Measurements from ENCODE around the gene LRRN2.

LRRN2 gene

DNA sequence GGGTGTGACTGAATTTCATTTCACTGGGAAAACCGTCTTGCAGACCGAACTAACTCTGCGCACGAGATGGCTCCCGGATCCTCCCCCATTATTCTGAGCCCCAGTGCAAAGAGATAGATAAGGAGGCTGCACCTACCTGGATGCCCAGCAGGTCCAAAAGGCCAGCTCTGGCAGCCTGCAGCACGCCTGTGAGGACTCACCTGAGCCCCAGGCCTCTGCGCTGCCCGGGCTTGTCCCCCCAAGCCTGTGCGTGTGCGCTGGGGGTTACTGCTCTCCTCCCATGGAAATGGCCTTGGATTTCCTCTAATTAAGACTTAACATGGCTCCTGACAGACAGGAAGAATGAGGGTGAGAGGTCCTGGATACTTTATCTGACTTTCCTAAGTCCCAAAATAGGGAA, 85.9 kb downstream of the LRRN2 start:
- no peak for TF ChIP-seq CTCF (IDR thresholded peaks at IDR 0.05; ENCODE audit: low read depth, low read length)
- H3K4me3 ChIP-seq (ENCODE audit: low read depth, low read length) = no peak overlapping the region

- no peak overlapping the region for H3K4me3 ChIP-seq (ENCODE audit: low read depth, low read length)
- no peak for TF ChIP-seq CTCF (IDR thresholded peaks at IDR 0.05; ENCODE audit: low read depth, low read length)
Measured at GRCh38 chr1:204599098-204599497, 86.4 kb downstream of the LRRN2 start.

DNA sequence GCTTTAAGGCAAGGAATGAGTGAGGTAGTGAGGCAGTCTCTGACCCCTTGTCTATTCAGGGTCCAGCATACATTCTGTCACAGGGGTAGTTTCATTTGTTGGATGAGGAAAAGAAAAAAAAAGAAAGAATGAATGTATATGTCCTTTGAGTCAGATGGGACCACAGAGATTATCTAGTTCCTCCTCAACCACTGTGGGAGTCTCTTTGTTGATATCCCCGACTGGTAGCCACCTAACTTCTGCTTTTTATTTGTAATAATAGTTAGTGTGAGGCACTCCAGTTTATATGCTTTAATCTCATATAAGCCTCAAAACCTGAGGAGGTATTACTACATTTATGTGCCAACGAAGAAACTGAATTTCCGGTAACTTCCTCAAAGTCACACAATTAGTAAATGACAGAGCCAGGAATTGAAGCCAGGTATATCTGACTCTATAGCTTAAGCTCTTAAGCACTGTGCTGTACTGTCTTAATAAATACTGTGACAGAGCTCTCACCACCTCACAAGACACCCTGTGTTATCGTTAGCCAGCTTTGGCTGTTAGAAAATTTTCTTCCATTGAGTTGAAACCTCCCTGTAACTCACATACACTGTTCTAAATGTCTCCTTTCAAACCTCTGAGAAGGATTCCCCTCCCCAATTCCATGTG, 87.1 kb downstream of the LRRN2 start:
- H3K4me3 ChIP-seq (ENCODE audit: low read depth, low read length) = no peak overlapping the region
- TF ChIP-seq CTCF (IDR thresholded peaks at IDR 0.05; ENCODE audit: low read depth, low read length) = no peak

DNA sequence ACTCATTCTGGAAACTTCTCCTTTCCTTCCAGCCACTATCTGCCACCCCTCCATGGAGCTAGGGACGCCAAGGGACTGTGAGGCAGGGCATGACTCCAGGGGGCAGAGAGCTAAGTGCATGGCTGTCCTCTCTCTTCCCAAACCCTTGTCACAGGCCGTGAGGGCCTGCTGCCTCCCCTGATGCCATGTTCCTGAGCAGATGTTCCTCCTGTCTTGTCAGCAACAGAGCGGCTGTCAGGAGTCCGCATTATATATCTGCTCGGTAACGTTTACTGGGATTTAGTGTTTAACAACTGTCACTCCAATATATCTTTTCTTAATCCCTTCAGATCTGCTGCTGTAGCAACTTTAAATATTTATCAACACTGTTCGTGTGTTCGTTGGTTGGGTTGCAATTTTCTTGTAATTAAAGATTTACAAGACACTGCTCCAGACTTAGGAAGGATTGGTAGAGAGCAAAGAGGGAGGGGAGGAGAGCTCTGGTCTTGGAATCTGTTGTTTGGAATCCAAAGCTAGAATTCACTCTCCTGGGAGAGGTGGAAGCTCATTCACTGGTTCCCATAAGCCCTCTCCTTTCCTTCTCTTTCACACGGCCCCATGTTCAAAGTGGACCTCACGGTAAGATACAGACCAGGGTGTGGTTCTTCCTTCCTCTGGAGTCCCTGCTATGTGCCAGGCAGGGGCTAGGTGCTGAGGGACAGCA, 93.1 kb downstream of the LRRN2 start:
- no peak for TF ChIP-seq CTCF (IDR thresholded peaks at IDR 0.05; ENCODE audit: low read depth, low read length)
- no peak overlapping the region for H3K4me3 ChIP-seq (ENCODE audit: low read depth, low read length)

DNA sequence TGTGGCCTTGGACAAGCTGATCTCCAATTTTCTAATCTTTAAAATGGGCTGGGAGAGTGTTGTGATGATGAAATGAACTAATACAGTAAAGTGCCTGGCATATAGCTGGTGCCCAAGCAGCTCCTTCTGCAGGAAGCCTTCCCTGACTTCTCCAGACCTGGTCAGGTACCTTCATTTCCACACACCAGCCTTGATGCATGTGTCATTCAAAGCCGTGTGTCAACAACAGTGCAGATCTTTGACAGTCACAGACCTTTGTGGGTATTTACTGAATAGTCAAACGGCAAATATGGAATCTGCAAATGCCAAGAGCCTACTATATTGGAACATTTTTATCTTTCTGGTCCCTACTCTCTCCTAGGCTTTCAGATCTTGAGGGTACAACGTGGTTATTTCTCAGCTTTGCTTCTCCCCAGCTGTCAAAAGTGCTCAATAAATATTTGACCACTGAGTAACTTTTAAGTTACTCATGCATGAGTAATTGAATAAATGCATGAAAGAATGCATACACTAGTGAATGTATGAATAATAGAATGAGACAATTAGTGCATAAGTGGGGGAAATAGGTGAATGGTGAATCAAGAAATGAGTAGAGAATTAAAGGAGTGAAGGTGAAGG, 94.0 kb downstream of the LRRN2 start:
- no peak for TF ChIP-seq CTCF (IDR thresholded peaks at IDR 0.05; ENCODE audit: low read depth, low read length)
- H3K4me3 ChIP-seq (ENCODE audit: low read depth, low read length) = no peak overlapping the region

DNA sequence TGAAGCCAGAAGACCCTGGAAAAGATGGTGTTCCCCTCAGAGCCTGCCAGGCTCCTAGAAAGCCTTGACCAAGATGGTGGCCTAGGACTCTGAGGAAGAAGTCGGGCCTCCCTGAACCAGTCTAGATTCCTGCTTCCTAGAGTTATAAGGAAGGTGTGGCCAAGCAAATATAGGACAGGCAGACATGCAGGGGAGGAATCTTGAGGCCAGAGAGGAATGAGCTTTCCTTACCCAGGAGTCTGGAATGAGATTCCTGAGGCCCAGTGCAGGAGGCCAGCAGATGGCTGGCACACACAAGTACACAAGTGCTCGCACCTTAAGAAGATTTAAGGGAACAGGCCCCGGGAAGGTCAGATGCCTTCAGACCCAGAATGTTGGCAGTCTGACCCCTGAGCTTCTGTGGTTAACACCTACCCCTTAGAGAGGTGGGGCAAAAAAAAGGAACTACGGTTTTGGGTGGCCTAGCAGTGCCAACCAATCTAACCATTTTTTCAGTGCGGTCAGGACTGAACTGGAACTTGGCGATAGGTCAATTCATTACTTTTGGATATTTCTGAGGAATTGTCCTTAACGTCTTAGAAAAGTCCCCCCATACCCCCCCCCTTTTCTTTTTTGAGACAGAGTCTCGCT, 96.0 kb downstream of the LRRN2 start:
- no peak for TF ChIP-seq CTCF (IDR thresholded peaks at IDR 0.05; ENCODE audit: low read depth, low read length)
- H3K4me3 ChIP-seq (ENCODE audit: low read depth, low read length) = no peak overlapping the region

GRCh38 chr1:204588826-204589225, 96.7 kb downstream of the LRRN2 start:
- H3K4me3 ChIP-seq (ENCODE audit: low read depth, low read length) = no peak overlapping the region
- no peak for TF ChIP-seq CTCF (IDR thresholded peaks at IDR 0.05; ENCODE audit: low read depth, low read length)

Measured in WI38 (cell line).